DOHH2 (cell line): ENCODE measurements around the gene SUPT6H.

ENCODE experiments used
- CTCF ChIP-seq: fragments of 200-600 bp; sonication (generic); IDR thresholded peaks from one replicate; pipeline ENCODE4 v1.5.1; 2014; ENCODE audit warnings: antibody characterized with exemption, mild to moderate bottlenecking, low read depth, low read length; ENCODE audit not compliant: poor library complexity, severe bottlenecking
- EZH2phosphoT487 ChIP-seq: fragments of 200-600 bp; sonication (generic); IDR thresholded peaks from 2 replicates; pipeline ENCODE4 v1.6.1; 2017; ENCODE audit warnings: borderline replicate concordance, mild to moderate bottlenecking, antibody characterized with exemption, low read length, moderate library complexity, mixed read lengths

GRCh38 chr17:28661635-28662526 lies at the start of gene SUPT6H, which contains the start of gene SDF2:
- TF ChIP-seq CTCF = peak; percentile 19
- no peak for TF ChIP-seq EZH2phosphoT487
